ENCODE data around the gene JMJD7.

JMJD7 gene

GRCh38 chr15:41801185-41801584 lies 26.7 kb upstream of the JMJD7 start:
- DNase-seq: no peak

- no peak for DNase-seq
Measured at GRCh38 chr15:41801850-41802455, 25.9 kb upstream of the JMJD7 start.

- no peak for DNase-seq
Measured at GRCh38 chr15:41804361-41804760, 23.5 kb upstream of the JMJD7 start.

- DNase-seq: no peak
Measured at GRCh38 chr15:41804916-41805666, 22.8 kb upstream of the JMJD7 start.

GRCh38 chr15:41805711-41806110 lies 22.2 kb upstream of the JMJD7 start:
- no peak for DNase-seq

GRCh38 chr15:41806291-41807181 lies 21.4 kb upstream of the JMJD7 start:
- DNase-seq: no peak

GRCh38 chr15:41809121-41809520 lies 18.8 kb upstream of the JMJD7 start:
- DNase-seq: no peak

- DNase-seq: no peak
Measured at GRCh38 chr15:41809526-41810220, 18.2 kb upstream of the JMJD7 start.

- DNase-seq: no peak
Measured at GRCh38 chr15:41810651-41811431, 17.1 kb upstream of the JMJD7 start.

- peak; percentile 33 to 76 for DNase-seq
Measured at GRCh38 chr15:41811432-41812195, 16.3 kb upstream of the JMJD7 start.

GRCh38 chr15:41812820-41813375 lies 15.0 kb upstream of the JMJD7 start:
- DNase-seq: no peak

- no peak for DNase-seq
Measured at GRCh38 chr15:41813426-41813825, 14.5 kb upstream of the JMJD7 start.

- no peak for DNase-seq
Measured at GRCh38 chr15:41814534-41814933, 13.4 kb upstream of the JMJD7 start.

- no peak for DNase-seq
Measured at GRCh38 chr15:41816788-41817187, 11.1 kb upstream of the JMJD7 start.

GRCh38 chr15:41817327-41817726 lies 10.6 kb upstream of the JMJD7 start:
- no peak for DNase-seq

GRCh38 chr15:41817781-41818180 lies 10.1 kb upstream of the JMJD7 start:
- DNase-seq: no peak

GRCh38 chr15:41819455-41820050 lies 8.3 kb upstream of the JMJD7 start:
- DNase-seq: no peak

- DNase-seq: no peak
Measured at GRCh38 chr15:41820791-41821423, 7.0 kb upstream of the JMJD7 start.

- DNase-seq: no peak
Measured at GRCh38 chr15:41821831-41822230, 6.1 kb upstream of the JMJD7 start.

- no peak for DNase-seq
Measured at GRCh38 chr15:41822471-41822870, 5.4 kb upstream of the JMJD7 start.
